HepG2 (cell line): Measurements from ENCODE around the gene EEA1. TPM values are rescaled to one million over a fixed set of nuclear protein-coding genes. Genes with fewer than 3 reads are reported as not detected.

Source experiments
- ATAC-seq: fragments of 200-7000 bp; cut with Tn5 transposase; 3 replicates; pipeline ENCODE4 v1.9.1; 2020; ENCODE audit warnings: mild to moderate bottlenecking, moderate library complexity
- BruUV-seq: library from RNA; stranded (reverse); fragments of 400-500 nt; replicated peaks from 2 replicates; lab custom pipeline; 2021; lab: Mats Ljungman, UMichigan
- CTCF ChIA-PET: fragments of 300-600 bp; formaldehyde crosslinking; extraction: SDS; loops from one replicate; lab custom pipeline; 2021; ENCODE audit warnings: low total read pairs, inconsistent platforms, low intra/inter-chr PET ratio; lab: Yijun Ruan, JAX
- POLR2A ChIA-PET: fragments of 350-600 bp; sonication (Branson Sonifier 250); formaldehyde crosslinking; loops from one replicate; lab custom pipeline; 2020; ENCODE audit warnings: antibody characterized with exemption, inconsistent platforms; lab: Yijun Ruan, JAX
- DNase-seq: peaks from one replicate; pipeline ENCODE4 v3.0.0-alpha.2; 2015; ENCODE audit warnings: low spot score
- FAIRE-seq: peaks from 3 replicates; lab custom pipeline; 2011; peaks lifted over from hg19 to GRCh38; lab: Jason Lieb, UNC
- H2AFZ ChIP-seq: one replicate; pipeline ENCODE4 v1.6.1; 2011; ENCODE audit warnings: low read length, inconsistent platforms
- H3K27ac ChIP-seq: fragments of 300-600 bp; 3 replicates; pipeline ENCODE4 v1.8.0; 2011; ENCODE audit warnings: mixed run types, mild to moderate bottlenecking, mixed read lengths, low read length, inconsistent platforms; ENCODE audit not compliant: insufficient read depth; ENCODE audit errors: extremely low read length
- H3K27me3 ChIP-seq, 2 experiments: fragments of 200-600 bp in 1 of 2; 2 replicates in 1 of 2; 3 replicates in 1 of 2; pipeline versions ENCODE4 v1.6.0 to v1.8.0; 2011; ENCODE audit warnings: low read length in 2 of 2, mild to moderate bottlenecking in 2 of 2, moderate library complexity in 2 of 2, inconsistent platforms in 1 of 2; ENCODE audit not compliant: insufficient read depth in 2 of 2, control insufficient read depth in 1 of 2
- H3K36me3 ChIP-seq, 2 experiments: fragments of 200-600 bp in 1 of 2; replicated peaks in 1 of 2; 2 replicates in 1 of 2; 3 replicates in 1 of 2; pipeline versions ENCODE4 v1.5.1 to v1.8.0; 2011; ENCODE audit warnings: low read length in 2 of 2, inconsistent platforms in 1 of 2; ENCODE audit not compliant: insufficient read depth in 2 of 2, control insufficient read depth in 1 of 2
- H3K4me1 ChIP-seq: 2 replicates; pipeline ENCODE4 v1.5.1; 2012; ENCODE audit warnings: low read length, inconsistent platforms; ENCODE audit not compliant: insufficient read depth
- H3K4me2 ChIP-seq: 2 replicates; pipeline ENCODE4 v1.6.0; 2011; ENCODE audit warnings: low read depth, low read length, inconsistent platforms
- H3K4me3 ChIP-seq, 3 experiments: fragments of 200-600 bp in 1 of 3; sonication (generic), shearing (Covaris generic) in 1 of 3; replicated peaks in 1 of 3; 2 replicates each; pipeline ENCODE4 v1.5.1; 2011 to 2016; ENCODE audit warnings: low read length in 3 of 3, inconsistent platforms in 2 of 3, low read depth in 2 of 3, mild to moderate bottlenecking in 2 of 3, control low read depth in 1 of 3, mixed read lengths in 1 of 3; ENCODE audit not compliant: insufficient read depth in 1 of 3
- H3K79me2 ChIP-seq: one replicate; pipeline ENCODE4 v1.6.1; 2011; ENCODE audit warnings: low read length, inconsistent platforms; ENCODE audit not compliant: insufficient read depth
- H3K9ac ChIP-seq: 2 replicates; pipeline ENCODE4 v1.6.0; 2011; ENCODE audit warnings: mild to moderate bottlenecking, low read depth, low read length, inconsistent platforms; ENCODE audit not compliant: insufficient read depth
- H3K9me3 ChIP-seq: 2 replicates; pipeline ENCODE4 v1.5.1; 2012; ENCODE audit warnings: mild to moderate bottlenecking, low read length
- H4K20me1 ChIP-seq: 2 replicates; pipeline ENCODE4 v1.6.0; 2011; ENCODE audit warnings: inconsistent platforms, mild to moderate bottlenecking, low read length, moderate library complexity; ENCODE audit not compliant: insufficient read depth
- DPF2 ChIP-seq: sonication (generic); formaldehyde crosslinking; IDR thresholded peaks from 2 replicates; pipeline ENCODE4 v1.4.0; 2020; ENCODE audit warnings: mild to moderate bottlenecking, low read depth, missing genetic modification reagents, borderline replicate concordance
- DR1 ChIP-seq: sonication (generic); formaldehyde crosslinking; IDR thresholded peaks from 2 replicates; pipeline ENCODE4 v1.8.0; 2021; ENCODE audit warnings: mild to moderate bottlenecking, missing genetic modification reagents, inconsistent platforms
- PAXIP1 ChIP-seq: sonication (generic); formaldehyde crosslinking; conservative IDR thresholded peaks from 2 replicates; pipeline ENCODE4 v1.4.0; 2020; ENCODE audit warnings: mild to moderate bottlenecking, missing genetic modification reagents, moderate library complexity
- SNAPC4 ChIP-seq: sonication (generic); formaldehyde crosslinking; IDR thresholded peaks from 2 replicates; pipeline ENCODE4 v1.4.0; 2020; ENCODE audit warnings: mild to moderate bottlenecking, missing genetic modification reagents
- SRSF4 ChIP-seq: fragments of 200-400 bp; formaldehyde crosslinking; IDR thresholded peaks from one replicate; pipeline ENCODE4 v1.6.1; 2018; ENCODE audit warnings: mild to moderate bottlenecking, low read depth, low read length, moderate library complexity; ENCODE audit not compliant: poor library complexity, severe bottlenecking
- ZNF124 ChIP-seq: sonication (generic); formaldehyde crosslinking; IDR thresholded peaks from 2 replicates; pipeline ENCODE4 v1.4.0; 2020; ENCODE audit warnings: missing genetic modification reagents
- ZNF646 ChIP-seq: sonication (generic); formaldehyde crosslinking; IDR thresholded peaks from 2 replicates; pipeline ENCODE4 v1.9.0; 2021; ENCODE audit warnings: mild to moderate bottlenecking, missing genetic modification reagents
- WGBS: methylation state at CpG from one replicate; pipeline ENCODE4 v1.1.6; 2017; ENCODE audit warnings: low lambda C conversion rate; 5-methylcytosine and 5-hydroxymethylcytosine counted together
- in situ Hi-C: cut with HindIII; loops from 2 replicates; pipeline ENCODE4 v1.10.0; 2017; ENCODE audit warnings: low pct_unique_long_range_greater_than_20kb; ENCODE audit not compliant: extremely low pct_ligation_motif_present
- intact Hi-C: fragments of 100-400 bp; cut with micrococcal nuclease; formaldehyde crosslinking; loops from one replicate; pipeline ENCODE4 v1.10.0; 2022; ENCODE audit not compliant: unreplicated experiment
- polyA plus RNA-seq, 8 experiments: library from polyadenylated mRNA; depleted of rRNA in 3 of 8; stranded (reverse) in 7 of 8; unstranded in 1 of 8; fragments of >200 nt; fragmentation: Illumina TruSeq in 4 of 8; extraction: Trizol in 4 of 8; gene quantifications; 2 replicates each; pipeline versions ENCODE4 v1.2.1 to v1.2.3, GENCODE V29; 2011 to 2016; ENCODE audit warnings: low read depth in 4 of 8, missing spikeins in 1 of 8, mixed read lengths in 1 of 8; ENCODE audit not compliant: insufficient read depth in 1 of 8
- total RNA-seq, 5 experiments: library from RNA; depleted of rRNA; stranded (reverse); fragments of >200 nt; fragmentation: Illumina TruSeq; extraction: Trizol; gene quantifications; 2 replicates each; pipeline ENCODE4 v1.2.3, GENCODE V29; 2016; ENCODE audit warnings: low read depth in 1 of 5

The EEA1 gene
- total and polyA plus RNA-seq, 2 of the 13 experiments (the other 11 are each of a cell fraction or from before 2014, with no cell fraction given): 5.0 to 19.3 TPM

- H3K36me3 ChIP-seq: no peaks in the 10 kb centered on the region
- WGBS: 68% methylated on average over 3 of the region's 3 CpGs
- in situ Hi-C loops: no loop called here
- no peaks in the 10 kb centered on the region for H3K27me3 ChIP-seq
- no peak overlapping the region for H3K4me2 ChIP-seq
- no peak overlapping the region for H2AFZ ChIP-seq
- ChIA-PET POLR2A (interaction anchor here (1.4 kb wide), 1 partner anchor 11 kb away, joined by 4 read pairs; no protein-coding TSS in a partner anchor), CTCF (no interaction called here)
- no peak overlapping the region for H3K27ac ChIP-seq
- no TSS peak for BruUV-seq
- intact Hi-C loops: no loop called here
- no peaks in the 10 kb centered on the region for H4K20me1 ChIP-seq
- DNase-seq (no peak), FAIRE-seq (no peak), ATAC-seq (no peak)
- no peak overlapping the region for H3K9ac ChIP-seq
- H3K79me2 ChIP-seq: no peaks in the 10 kb centered on the region
- no peak overlapping the region for H3K4me3 ChIP-seq
- no peaks in the 10 kb centered on the region for H3K9me3 ChIP-seq
- H3K4me1 ChIP-seq: peaks cover 11% of the 10 kb centered on the region
- no peak for TF ChIP-seq PAXIP1 (CRISPR knock-in tag)
- TF ChIP-seq DR1 (CRISPR knock-in tag): no peak
- no peak for TF ChIP-seq DPF2
- TF ChIP-seq ZNF124 (CRISPR knock-in tag): no peak
- no peak for TF ChIP-seq SRSF4
- no peak for TF ChIP-seq SNAPC4
- TF ChIP-seq ZNF646 (CRISPR knock-in tag): no peak
Observed at GRCh38 chr12:92938018-92938417, 8.9 kb upstream of the EEA1 start.
